ENCODE measurements around the gene LSAMP.

LSAMP gene

GRCh38 chr3:115999001-115999585, 446.2 kb downstream of the LSAMP start:
- no peak for DNase-seq

GRCh38 chr3:115996420-115997108, 448.7 kb downstream of the LSAMP start:
- no peak for DNase-seq

- DNase-seq = no peak
Observed at GRCh38 chr3:115990669-115991068, 454.6 kb downstream of the LSAMP start.

- no peak for DNase-seq
Observed at GRCh38 chr3:115989684-115990421, 455.4 kb downstream of the LSAMP start.

GRCh38 chr3:115986555-115987207, 458.6 kb downstream of the LSAMP start:
- DNase-seq = no peak

GRCh38 chr3:115982629-115983028, 462.7 kb downstream of the LSAMP start:
- DNase-seq = no peak

GRCh38 chr3:115982108-115982507, 463.2 kb downstream of the LSAMP start:
- DNase-seq = no peak

- no peak for DNase-seq
Observed at GRCh38 chr3:115980709-115981108, 464.6 kb downstream of the LSAMP start.

GRCh38 chr3:115977866-115978265, 467.4 kb downstream of the LSAMP start:
- DNase-seq = no peak

- DNase-seq = no peak
Observed at GRCh38 chr3:115975796-115976195, 469.5 kb downstream of the LSAMP start.

- DNase-seq = no peak
Observed at GRCh38 chr3:115975353-115975752, 469.9 kb downstream of the LSAMP start.

- no peak for DNase-seq
Observed at GRCh38 chr3:115974940-115975339, 470.3 kb downstream of the LSAMP start.

GRCh38 chr3:115968871-115969270, 476.4 kb downstream of the LSAMP start:
- no peak for DNase-seq

GRCh38 chr3:115961380-115961779, 483.9 kb downstream of the LSAMP start:
- no peak for DNase-seq

GRCh38 chr3:115960799-115961198, 484.5 kb downstream of the LSAMP start:
- no peak for DNase-seq

- no peak for DNase-seq
Observed at GRCh38 chr3:115958526-115958925, 486.8 kb downstream of the LSAMP start.

- DNase-seq = no peak
Observed at GRCh38 chr3:115947325-115947724, 498.0 kb downstream of the LSAMP start.

GRCh38 chr3:115943579-115943978, 501.7 kb downstream of the LSAMP start:
- DNase-seq = no peak

- no peak for DNase-seq
Observed at GRCh38 chr3:115937054-115937453, 508.2 kb downstream of the LSAMP start.

- DNase-seq = no peak
Observed at GRCh38 chr3:115932807-115933206, 512.5 kb downstream of the LSAMP start.

- DNase-seq = no peak
Observed at GRCh38 chr3:115931581-115931980, 513.7 kb downstream of the LSAMP start.

GRCh38 chr3:115930922-115931321, 514.4 kb downstream of the LSAMP start:
- no peak for DNase-seq

- DNase-seq = no peak
Observed at GRCh38 chr3:115930168-115930567, 515.1 kb downstream of the LSAMP start.

- no peak for DNase-seq
Observed at GRCh38 chr3:115928376-115928775, 516.9 kb downstream of the LSAMP start.

Measured in activated T-cell treated with anti-CD3 and anti-CD28 coated beads, Interleukin-2, amount 50 U/mL, for 1 hour (primary cell).